H1 (cell line): ENCODE measurements around the gene TRABD. TPM values are rescaled to one million over a fixed set of nuclear protein-coding genes. Genes with fewer than 3 reads are reported as not detected.

Experiments
- CTCF ChIA-PET: fragments of 300-600 bp; sonication (Branson Sonifier 250); formaldehyde crosslinking; loops from one replicate; lab custom pipeline; 2021; ENCODE audit not compliant: partially characterized antibody; lab: Charles Lee
- POLR2A ChIA-PET: fragments of 300-600 bp; sonication (Branson Sonifier 250); formaldehyde crosslinking; loops from one replicate; lab custom pipeline; 2021; ENCODE audit warnings: inconsistent platforms; ENCODE audit not compliant: partially characterized antibody; lab: Charles Lee
- DNase-seq, 2 experiments: peaks; one replicate each; pipeline versions ENCODE4 v3.0.0 to v3.0.0-alpha.2; 2010 to 2022; ENCODE audit warnings: low spot score in 2 of 2, low read depth in 1 of 2, mixed read lengths in 1 of 2
- FAIRE-seq: peaks from 2 replicates; lab custom pipeline; 2011; peaks lifted over from hg19 to GRCh38; lab: Jason Lieb, UNC
- H2AFZ ChIP-seq: 2 replicates; pipeline ENCODE4 v1.8.1; 2012; ENCODE audit warnings: low read length, inconsistent platforms
- H2AK5ac ChIP-seq: 2 replicates; pipeline ENCODE4 v1.6.1; 2013; ENCODE audit warnings: low read depth, low read length
- H2BK120ac ChIP-seq: replicated peaks from 2 replicates; pipeline ENCODE3; 2013; ENCODE audit warnings: low read depth, low read length, inconsistent platforms
- H2BK12ac ChIP-seq: 2 replicates; pipeline ENCODE4 v1.6.1; 2013; ENCODE audit warnings: low read depth, low read length
- H2BK15ac ChIP-seq: 2 replicates; pipeline ENCODE4 v1.6.1; 2013; ENCODE audit warnings: low read length
- H2BK20ac ChIP-seq: 2 replicates; pipeline ENCODE4 v1.6.1; 2013; ENCODE audit warnings: low read length
- H2BK5ac ChIP-seq: 2 replicates; pipeline ENCODE4 v1.6.1; 2013; ENCODE audit warnings: low read depth, low read length
- H3K14ac ChIP-seq: 2 replicates; pipeline ENCODE4 v1.6.1; 2013; ENCODE audit warnings: inconsistent platforms; ENCODE audit not compliant: insufficient read length
- H3K18ac ChIP-seq: 2 replicates; pipeline ENCODE4 v1.6.1; 2013; ENCODE audit warnings: low read length; ENCODE audit errors: extremely low read depth
- H3K23ac ChIP-seq: 2 replicates; pipeline ENCODE4 v1.6.1; 2013; ENCODE audit warnings: inconsistent platforms; ENCODE audit not compliant: insufficient read length
- H3K23me2 ChIP-seq: 2 replicates; pipeline ENCODE4 v1.6.1; 2013; ENCODE audit warnings: low read depth, low read length
- H3K27ac ChIP-seq: 2 replicates; pipeline ENCODE4 v1.6.1; 2011; ENCODE audit warnings: low read depth, low read length, inconsistent platforms
- H3K27me3 ChIP-seq, 4 experiments: replicated peaks in 1 of 4; 1 replicate in 1 of 4; 2 replicates in 3 of 4; pipeline versions ENCODE4 v1.6.1 to v1.8.1; 2011 to 2013; ENCODE audit warnings: low read length in 3 of 4, mild to moderate bottlenecking in 3 of 4, inconsistent platforms in 2 of 4, mixed read lengths in 2 of 4, moderate library complexity in 1 of 4; ENCODE audit not compliant: control insufficient read depth in 3 of 4, insufficient read depth in 3 of 4; ENCODE audit errors: extremely low read depth in 1 of 4
- H3K36me3 ChIP-seq, 4 experiments: 2 replicates each; pipeline versions ENCODE4 v1.6.1 to v1.8.1; 2011 to 2013; ENCODE audit warnings: mild to moderate bottlenecking in 4 of 4, low read length in 3 of 4, moderate library complexity in 2 of 4, control low read depth in 1 of 4, inconsistent platforms in 1 of 4; ENCODE audit not compliant: insufficient read depth in 4 of 4, control insufficient read depth in 2 of 4
- H3K4ac ChIP-seq: replicated peaks from 2 replicates; pipeline ENCODE3; 2013; ENCODE audit warnings: low read length, low read depth, mixed read lengths, inconsistent platforms; ENCODE audit not compliant: insufficient read length
- H3K4me1 ChIP-seq, 4 experiments: replicated peaks in 1 of 4; 1 replicate in 1 of 4; 2 replicates in 3 of 4; pipeline versions ENCODE4 v1.6.1 to v1.8.1; 2011 to 2013; ENCODE audit warnings: low read length in 3 of 4, inconsistent platforms in 2 of 4, mixed read lengths in 1 of 4; ENCODE audit not compliant: insufficient read depth in 4 of 4, control insufficient read depth in 3 of 4
- H3K4me2 ChIP-seq, 2 experiments: 2 replicates each; pipeline versions ENCODE4 v1.6.1 to v1.8.1; 2011 to 2013; ENCODE audit warnings: low read depth in 2 of 2, low read length in 2 of 2, control low read depth in 1 of 2, inconsistent platforms in 1 of 2, mild to moderate bottlenecking in 1 of 2; ENCODE audit not compliant: insufficient read depth in 1 of 2
- H3K4me3 ChIP-seq, 4 experiments: fragments of 200-600, 300-600 bp in 1 of 4; sonication (generic), shearing (Covaris generic), sonication (Bioruptor Twin) in 1 of 4; 2 replicates each; pipeline versions ENCODE4 v1.5.1 to v1.8.1; 2011 to 2016; ENCODE audit warnings: low read length in 4 of 4, low read depth in 3 of 4, control low read depth in 2 of 4, inconsistent platforms in 2 of 4, mild to moderate bottlenecking in 2 of 4, mixed read lengths in 1 of 4, moderate library complexity in 1 of 4; ENCODE audit not compliant: insufficient read depth in 2 of 4; ENCODE audit errors: extremely low read depth in 1 of 4
- H3K56ac ChIP-seq: replicated peaks from 2 replicates; pipeline ENCODE3; 2013; ENCODE audit warnings: low read depth, mild to moderate bottlenecking, mixed read lengths, low read length, inconsistent platforms; ENCODE audit not compliant: insufficient read length
- H3K79me1 ChIP-seq: 2 replicates; pipeline ENCODE4 v1.6.1; 2013; ENCODE audit warnings: low read depth, low read length, control low read depth
- H3K79me2 ChIP-seq, 2 experiments: 2 replicates each; pipeline versions ENCODE4 v1.6.1 to v1.8.1; 2012 to 2013; ENCODE audit warnings: low read length in 2 of 2, mild to moderate bottlenecking in 2 of 2, inconsistent platforms in 1 of 2; ENCODE audit not compliant: insufficient read depth in 2 of 2, control insufficient read depth in 1 of 2
- H3K9ac ChIP-seq, 4 experiments: replicated peaks in 1 of 4; 1 replicate in 1 of 4; 2 replicates in 3 of 4; pipeline versions ENCODE4 v1.6.1 to v1.8.1; 2011 to 2013; ENCODE audit warnings: low read depth in 3 of 4, low read length in 3 of 4, control low read depth in 2 of 4, mild to moderate bottlenecking in 2 of 4, moderate library complexity in 2 of 4, inconsistent platforms in 1 of 4; ENCODE audit errors: extremely low read depth in 1 of 4
- H3K9me3 ChIP-seq, 2 experiments: 2 replicates each; pipeline versions ENCODE4 v1.6.1 to v1.8.1; 2012 to 2013; ENCODE audit warnings: mild to moderate bottlenecking in 2 of 2, moderate library complexity in 2 of 2, control low read depth in 1 of 2, inconsistent platforms in 1 of 2, low read depth in 1 of 2, low read length in 1 of 2, mixed read lengths in 1 of 2; ENCODE audit not compliant: insufficient read depth in 2 of 2
- H4K20me1 ChIP-seq, 2 experiments: replicated peaks in 1 of 2; 2 replicates each; pipeline versions ENCODE3 to v1.8.1; 2011 to 2013; ENCODE audit warnings: inconsistent platforms in 2 of 2, low read length in 2 of 2, mild to moderate bottlenecking in 1 of 2; ENCODE audit not compliant: insufficient read depth in 2 of 2, control insufficient read depth in 1 of 2
- H4K5ac ChIP-seq: 2 replicates; pipeline ENCODE4 v1.6.1; 2013; ENCODE audit warnings: low read length, low read depth, mixed read lengths, inconsistent platforms; ENCODE audit not compliant: insufficient read length
- H4K8ac ChIP-seq: 2 replicates; pipeline ENCODE4 v1.8.0; 2013; ENCODE audit warnings: mild to moderate bottlenecking, moderate library complexity, low read length, inconsistent platforms; ENCODE audit not compliant: insufficient read depth; ENCODE audit errors: extremely low read depth
- H4K91ac ChIP-seq: replicated peaks from 2 replicates; pipeline ENCODE3; 2013; ENCODE audit warnings: low read length, mixed read lengths, inconsistent platforms; ENCODE audit not compliant: insufficient read length
- EP300 ChIP-seq, 2 experiments: IDR thresholded peaks; 1 replicate in 1 of 2; 2 replicates in 1 of 2; pipeline ENCODE4 v1.6.1; 2011 to 2012; ENCODE audit warnings: low read depth in 2 of 2, low read length in 2 of 2, mild to moderate bottlenecking in 2 of 2, borderline replicate concordance in 1 of 2, inconsistent platforms in 1 of 2, moderate library complexity in 1 of 2
- NANOG ChIP-seq: IDR thresholded peaks from 2 replicates; pipeline ENCODE4 v1.6.1; 2011; ENCODE audit warnings: low read length, low read depth, mild to moderate bottlenecking, inconsistent platforms; ENCODE audit not compliant: insufficient read depth, poor library complexity, severe bottlenecking
- RAD21 ChIP-seq, 2 experiments: IDR thresholded peaks in 1 of 2; conservative IDR thresholded peaks in 1 of 2; 2 replicates each; pipeline ENCODE4 v1.6.1; 2011; ENCODE audit warnings: low read depth in 2 of 2, low read length in 2 of 2, improper control_type of control experiment in 1 of 2, inconsistent platforms in 1 of 2, mild to moderate bottlenecking in 1 of 2, moderate library complexity in 1 of 2
- TEAD4 ChIP-seq: IDR thresholded peaks from 2 replicates; pipeline ENCODE4 v1.6.1; 2012; ENCODE audit warnings: low read depth, low read length, inconsistent platforms, mixed read lengths
- WGBS, 2 experiments: shearing (Covaris generic) in 1 of 2; methylation state at CpG; one replicate each; pipeline versions ENCODE4 v1.1.6 to v1.1.7; 2013 to 2015; ENCODE audit warnings: low lambda C conversion rate in 2 of 2, mixed read lengths in 2 of 2, inconsistent platforms in 1 of 2, low coverage in 1 of 2, missing lambda C conversion rate in 1 of 2; ENCODE audit not compliant: insufficient replicate concordance in 2 of 2, insufficient coverage in 1 of 2, insufficient read length in 1 of 2; ENCODE audit errors: extremely low coverage in 1 of 2, missing lambda C conversion rate in 1 of 2; 5-methylcytosine and 5-hydroxymethylcytosine counted together
- polyA plus RNA-seq, 7 experiments: library from polyadenylated mRNA; depleted of rRNA in 3 of 7; stranded (reverse) in 5 of 7; unstranded in 2 of 7; fragments of >200 nt in 5 of 7; fragments of 200-250 nt in 2 of 7; gene quantifications; 1 replicate in 5 of 7; 2 replicates in 1 of 7; 4 replicates in 1 of 7; pipeline versions ENCODE4 v1.2.1 to v1.2.3, GENCODE V29; 2011 to 2013; ENCODE audit warnings: missing spikeins in 2 of 7, mixed read lengths in 2 of 7
- total RNA-seq: library from RNA; stranded (reverse); fragmentation: NEBNext Ultra II Directional; extraction: Animal tissue kit (Norgen Biotek cat#: 25700); gene quantifications from 2 replicates; pipeline ENCODE4 v1.2.1, GENCODE V29; 2021

TRABD gene
- total and polyA plus RNA-seq, 2 of the 8 experiments (the other 6 are each of a cell fraction or from before 2014, with no cell fraction given): 44.2 to 57.5 TPM

DNA sequence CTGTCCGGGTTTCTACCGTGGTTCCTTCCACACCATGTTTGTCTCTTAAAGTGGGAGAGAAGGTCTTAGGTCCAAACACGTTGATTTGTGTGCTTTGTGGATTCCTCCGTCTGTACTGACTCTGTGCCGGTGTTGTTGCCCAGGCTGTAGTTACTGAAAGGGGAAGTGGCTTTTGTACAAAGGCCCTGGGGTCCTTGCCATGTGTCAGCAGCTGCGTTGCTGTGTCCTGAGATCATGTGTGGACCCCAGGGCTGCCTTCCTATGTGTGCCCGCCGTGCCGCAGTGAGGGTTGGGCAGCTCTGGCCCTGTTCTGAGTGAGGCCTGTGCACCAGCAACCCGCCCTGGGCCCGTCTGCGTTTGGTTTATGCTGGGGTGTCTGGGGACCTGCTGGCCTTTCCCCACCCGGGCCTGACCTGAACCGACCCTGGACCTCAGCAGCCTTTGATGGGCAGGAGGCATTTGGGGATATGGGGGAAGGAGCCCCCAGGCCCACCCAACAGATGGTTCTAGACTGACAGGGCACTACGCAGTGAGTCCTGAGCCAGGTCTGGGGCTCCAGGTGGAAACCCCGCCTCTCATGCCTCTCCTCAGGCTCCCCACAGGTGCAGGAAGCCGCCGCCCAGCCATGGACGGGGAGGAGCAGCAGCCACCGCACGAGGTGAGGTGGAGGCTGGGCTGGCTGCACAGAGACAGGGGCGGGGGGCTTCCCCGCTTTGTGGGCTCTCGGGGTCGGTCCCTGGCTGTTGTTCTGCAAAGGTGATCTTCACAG, 6.9 kb downstream of the TRABD start:
- Histone ChIP-seq H3K23me2 (no peaks in the 10 kb centered on the region; the same call in 1 of the 2 replicates), H3K4me1 (peaks cover 0 to 20% (median 7%) of the 10 kb centered on the region in 4 experiments; a peak in 5 of 7 replicates), H2BK15ac (no peak overlapping the region), H3K18ac (no peak overlapping the region), H2BK5ac (no peak overlapping the region; the same call in 1 of the 2 replicates), H3K9ac (no peak overlapping the region), H2BK120ac (no peak overlapping the region), H3K23ac (no peak overlapping the region), H3K79me2 (peaks cover 0 to 19% of the 10 kb centered on the region in 2 experiments; a peak in 1 of 4 replicates), H2AK5ac (no peak overlapping the region), H3K4ac (no peak overlapping the region), H2BK20ac (no peak overlapping the region), H3K56ac (no peak overlapping the region), H4K5ac (no peak overlapping the region), H3K4me2 (no peak overlapping the region), H4K91ac (no peak overlapping the region), H3K36me3 (peaks cover 4 to 21% (median 6%) of the 10 kb centered on the region in 4 experiments; a peak in 5 of 8 replicates), H2AFZ (no peak overlapping the region), H3K9me3 (no peaks in the 10 kb centered on the region), H3K27ac (peak overlapping the region; percentile 32; the same call in 1 of the 2 replicates), H3K4me3 (no peak overlapping the region), H3K14ac (no peak overlapping the region), H4K8ac (peak overlapping the region; percentile 36; the same call in 1 of the 2 replicates), H3K27me3 (no peaks in the 10 kb centered on the region), H3K79me1 (peaks cover 12% of the 10 kb centered on the region), H4K20me1 (peaks cover 21 to 29% of the 10 kb centered on the region in 2 experiments), H2BK12ac (0 out of 2 replicates have a peak overlapping the region, but pooled peaks have one; percentile 84)
- FAIRE-seq (no peak), DNase-seq (no peak)
- ChIA-PET CTCF (interaction anchor here (0.6 to 3.0 kb wide), 3 partner anchors 14 to 43 kb away, joined by 3 to 9 read pairs (median 3); no protein-coding TSS in a partner anchor), POLR2A (interaction anchor here (1.4 kb wide), 1 partner anchor 27 kb away, joined by 3 read pairs; no protein-coding TSS in a partner anchor)
- 83% methylated on average over 22 of the region's 25 CpGs; no CpG with 5 or more reads in 1 of the 2 experiments for WGBS, 2 experiments
- TF ChIP-seq EP300 (IDR thresholded peaks at IDR 0.05; ENCODE audit: borderline replicate concordance in 1 of 2, low read depth in 2 of 2, low read length in 2 of 2) (no peak), RAD21 (IDR thresholded peaks at IDR 0.05 in 1 of 2, conservative IDR thresholded peaks at IDR 0.05 in 1 of 2; ENCODE audit: low read depth in 2 of 2, low read length in 2 of 2) (no peak), NANOG (no peak), TEAD4 (no peak)
